ENCODE data around the gene FAM171A1. TPM values are rescaled to one million over a fixed set of nuclear protein-coding genes. Genes with fewer than 3 reads are reported as not detected.

The FAM171A1 gene
- total RNA-seq, 1 donor from 2014 or later = 86.1 TPM

GRCh38 chr10:15262036-15262713 is 108.9 kb downstream of the FAM171A1 start:
- no peaks in the 10 kb centered on the region for H3K9me3 Mint-ChIP-seq (ENCODE audit: low read depth)
- H3K27ac Mint-ChIP-seq = no peak overlapping the region
- no peak for DNase-seq (ENCODE audit: low spot score, unreplicated experiment)
- peaks cover 11% of the 10 kb centered on the region for H3K36me3 Mint-ChIP-seq (ENCODE audit: insufficient read depth)
- H3K27me3 Mint-ChIP-seq = no peaks in the 10 kb centered on the region
- TF ChIP-seq CTCF (IDR thresholded peaks at IDR 0.05; ENCODE audit: unreplicated experiment) = peak; percentile 32
- peaks cover 4% of the 10 kb centered on the region for H3K4me1 Mint-ChIP-seq (ENCODE audit: low read depth)
- no peak overlapping the region for H3K4me3 Mint-ChIP-seq (ENCODE audit: low read depth)

GRCh38 chr10:15259136-15259535 is 112.0 kb downstream of the FAM171A1 start:
- peaks cover 9% of the 10 kb centered on the region for H3K4me1 Mint-ChIP-seq (ENCODE audit: low read depth)
- H3K4me3 Mint-ChIP-seq (ENCODE audit: low read depth) = no peak overlapping the region
- H3K9me3 Mint-ChIP-seq (ENCODE audit: low read depth) = no peaks in the 10 kb centered on the region
- H3K27me3 Mint-ChIP-seq = no peaks in the 10 kb centered on the region
- DNase-seq (ENCODE audit: low spot score, unreplicated experiment) = no peak
- TF ChIP-seq CTCF (IDR thresholded peaks at IDR 0.05; ENCODE audit: unreplicated experiment) = no peak
- H3K36me3 Mint-ChIP-seq (ENCODE audit: insufficient read depth) = peaks cover 2% of the 10 kb centered on the region
- no peak overlapping the region for H3K27ac Mint-ChIP-seq

GRCh38 chr10:15258255-15258654 is 112.8 kb downstream of the FAM171A1 start:
- H3K27ac Mint-ChIP-seq = no peak overlapping the region
- H3K36me3 Mint-ChIP-seq (ENCODE audit: insufficient read depth) = peaks cover 6% of the 10 kb centered on the region
- H3K9me3 Mint-ChIP-seq (ENCODE audit: low read depth) = no peaks in the 10 kb centered on the region
- no peaks in the 10 kb centered on the region for H3K27me3 Mint-ChIP-seq
- DNase-seq (ENCODE audit: low spot score, unreplicated experiment) = no peak
- no peak overlapping the region for H3K4me3 Mint-ChIP-seq (ENCODE audit: low read depth)
- H3K4me1 Mint-ChIP-seq (ENCODE audit: low read depth) = peaks cover 9% of the 10 kb centered on the region
- no peak for TF ChIP-seq CTCF (IDR thresholded peaks at IDR 0.05; ENCODE audit: unreplicated experiment)

GRCh38 chr10:15255961-15256360 is 115.1 kb downstream of the FAM171A1 start:
- Mint-ChIP-seq H3K36me3 (ENCODE audit: insufficient read depth) (peaks cover 13% of the 10 kb centered on the region), H3K4me3 (ENCODE audit: low read depth) (no peak overlapping the region), H3K27ac (no peak overlapping the region), H3K4me1 (ENCODE audit: low read depth) (peaks cover 9% of the 10 kb centered on the region), H3K27me3 (no peaks in the 10 kb centered on the region), H3K9me3 (ENCODE audit: low read depth) (no peaks in the 10 kb centered on the region)
- DNase-seq (ENCODE audit: low spot score, unreplicated experiment) = no peak
- no peak for TF ChIP-seq CTCF (IDR thresholded peaks at IDR 0.05; ENCODE audit: unreplicated experiment)

GRCh38 chr10:15254808-15255648 is 116.1 kb downstream of the FAM171A1 start:
- Mint-ChIP-seq H3K27ac (peak overlapping the region; percentile 72), H3K27me3 (no peaks in the 10 kb centered on the region)
- no peak for DNase-seq (ENCODE audit: low spot score, unreplicated experiment)

More at GRCh38 chr10:15254808-15255648, 116.1 kb downstream of the FAM171A1 start:
- H3K36me3 Mint-ChIP-seq (ENCODE audit: insufficient read depth) = peaks cover 14% of the 10 kb centered on the region
- no peak overlapping the region for H3K4me3 Mint-ChIP-seq (ENCODE audit: low read depth)
- H3K9me3 Mint-ChIP-seq (ENCODE audit: low read depth) = no peaks in the 10 kb centered on the region
- no peak for TF ChIP-seq CTCF (IDR thresholded peaks at IDR 0.05; ENCODE audit: unreplicated experiment)
- peaks cover 9% of the 10 kb centered on the region for H3K4me1 Mint-ChIP-seq (ENCODE audit: low read depth)
